ENCODE results near the gene TOP2B.

DNA sequence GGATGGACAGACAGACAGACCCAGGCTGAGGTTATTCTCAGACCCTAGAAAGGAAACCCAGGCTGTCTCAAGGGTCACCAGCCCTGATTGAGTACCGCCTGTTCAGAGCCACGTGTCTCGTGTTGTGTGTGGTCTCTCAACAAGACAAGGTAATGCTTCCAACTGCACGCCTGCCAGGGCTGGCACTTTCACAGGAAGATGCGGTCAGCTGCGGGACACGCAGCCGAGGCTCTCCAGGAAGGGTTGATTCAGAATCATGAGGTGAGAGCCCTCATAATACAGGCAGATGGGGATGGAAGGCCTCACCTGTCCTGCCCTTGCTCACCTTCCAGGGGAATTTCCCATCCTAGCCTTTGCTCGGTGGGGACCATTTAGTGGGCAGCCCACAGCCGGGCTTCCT lies 81.4 kb downstream of the TOP2B start:
- TF ChIP-seq CTCF (optimal IDR thresholded peaks at IDR 0.05 in 1 of 3, IDR thresholded peaks at IDR 0.05 in 1 of 3, conservative IDR thresholded peaks at IDR 0.05 in 1 of 3; ENCODE audit: extremely low read depth in 1 of 3, insufficient read depth in 2 of 3, low read length in 3 of 3) (no peak), EZH2 (IDR thresholded peaks at IDR 0.05; ENCODE audit: low read length) (no peak)
